ENCODE measurements around the gene FRMD8. TPM values are rescaled to one million over a fixed set of nuclear protein-coding genes. Genes with fewer than 3 reads are reported as not detected.

FRMD8 gene
- total and polyA plus RNA-seq, 2 donors (not counting 3 experiments of a cell fraction or from before 2014, with no cell fraction given) = 36.4 to 53.9 TPM

- peak overlapping the region; percentile 62 for H3K9ac ChIP-seq (replicated peaks; ENCODE audit: extremely low read depth, insufficient read depth, low read length)
- dilution Hi-C loops (cut with MboI; ENCODE audit: extremely low pct_ligation_motif_present, low sequenced_read_pairs) = no loop called here
- FAIRE-seq = peak; percentile 84
- peak overlapping the region; percentile 77 for H3K27ac ChIP-seq (ENCODE audit: insufficient read depth, low read depth, low read length)
- peak overlapping the region in 2 of 3 experiments; percentile 7 to 12 for H3K4me3 ChIP-seq (replicated peaks in 1 of 3; ENCODE audit: insufficient read depth in 1 of 3, low read depth in 1 of 3, low read length in 3 of 3)
- H3K4me1 ChIP-seq (ENCODE audit: control insufficient read depth, extremely low read depth, insufficient read depth, low read length) = peaks cover 45% of the 10 kb centered on the region
- peak; percentile 56 for DNase-seq (ENCODE audit: low read depth, low spot score)
- no peaks in the 10 kb centered on the region for H3K9me1 ChIP-seq (replicated peaks; ENCODE audit: control insufficient read depth, extremely low read depth, insufficient read depth, low read length)
- peaks cover 6 to 21% of the 10 kb centered on the region in 2 experiments for H3K36me3 ChIP-seq (ENCODE audit: control insufficient read depth in 2 of 2, extremely low read depth in 1 of 2, insufficient read depth in 2 of 2, low read length in 2 of 2)
- peak overlapping the region; percentile 12 for H3K4me2 ChIP-seq (ENCODE audit: insufficient read depth, low read length)
- ChIA-PET CTCF (interaction anchor here (0.8 to 2.9 kb wide), 4 partner anchors 11 to 120 kb away, joined by 3 to 9 read pairs (median 4); no protein-coding TSS in a partner anchor), POLR2A (interaction anchor here (0.7 to 1.7 kb wide), 4 partner anchors 32 to 271 kb away, joined by 3 to 6 read pairs (median 4); partner anchors contain the start of gene NEAT1)
- TF ChIP-seq JUN (IDR thresholded peaks at IDR 0.05; ENCODE audit: borderline replicate concordance, insufficient read depth, insufficient read length, low read depth) (no peak), CTCF (IDR thresholded peaks at IDR 0.05; ENCODE audit: extremely low read depth in 1 of 2, insufficient read depth in 1 of 2, low read depth in 1 of 2, low read length in 2 of 2) (no peak), POLR2A (IDR thresholded peaks at IDR 0.05; ENCODE audit: low read depth, low read length) (peak; percentile 31)
- H4K20me1 ChIP-seq (replicated peaks; ENCODE audit: control insufficient read depth, extremely low read depth, insufficient read depth, low read length) = no peaks in the 10 kb centered on the region
- no peaks in the 10 kb centered on the region for H3K27me3 ChIP-seq (ENCODE audit: control insufficient read depth in 2 of 2, insufficient read depth in 2 of 2, low read length in 2 of 2)
- intact Hi-C loops (cut with micrococcal nuclease) = no loop called here
- H2AFZ ChIP-seq (ENCODE audit: low read depth, low read length) = peak overlapping the region; percentile 32
- no TSS peak for BruUV-seq (replicated peaks)
- H3K9me3 ChIP-seq (replicated peaks; ENCODE audit: control insufficient read depth, insufficient read depth, low read length) = no peaks in the 10 kb centered on the region
- H3K79me2 ChIP-seq (ENCODE audit: control insufficient read depth, insufficient read depth, low read length) = peaks cover 67% of the 10 kb centered on the region
Measured at GRCh38 chr11:65390099-65390941, 3.9 kb downstream of the FRMD8 start.

GRCh38 chr11:65390996-65391395 lies 4.6 kb downstream of the FRMD8 start:
- intact Hi-C loops (cut with micrococcal nuclease) (no loop called here), dilution Hi-C loops (cut with MboI; ENCODE audit: extremely low pct_ligation_motif_present, low sequenced_read_pairs) (no loop called here)
- no TSS peak for BruUV-seq (replicated peaks)
- no peak overlapping the region for H2AFZ ChIP-seq (ENCODE audit: low read depth, low read length)
- peaks cover 6 to 22% of the 10 kb centered on the region in 2 experiments for H3K36me3 ChIP-seq (ENCODE audit: control insufficient read depth in 2 of 2, extremely low read depth in 1 of 2, insufficient read depth in 2 of 2, low read length in 2 of 2)
- peak; percentile 73 for FAIRE-seq
- H3K27me3 ChIP-seq (ENCODE audit: control insufficient read depth in 2 of 2, insufficient read depth in 2 of 2, low read length in 2 of 2) = no peaks in the 10 kb centered on the region
- peak overlapping the region; percentile 12 for H3K4me2 ChIP-seq (ENCODE audit: insufficient read depth, low read length)
- peaks cover 67% of the 10 kb centered on the region for H3K79me2 ChIP-seq (ENCODE audit: control insufficient read depth, insufficient read depth, low read length)
- H3K9me3 ChIP-seq (replicated peaks; ENCODE audit: control insufficient read depth, insufficient read depth, low read length) = no peaks in the 10 kb centered on the region
- no peaks in the 10 kb centered on the region for H4K20me1 ChIP-seq (replicated peaks; ENCODE audit: control insufficient read depth, extremely low read depth, insufficient read depth, low read length)
- no peak for TF ChIP-seq MYC (IDR thresholded peaks at IDR 0.05; ENCODE audit: low read depth, low read length)
- peak in 1 of 2 donors; percentile 7 for TF ChIP-seq CTCF (IDR thresholded peaks at IDR 0.05; ENCODE audit: extremely low read depth in 1 of 2, insufficient read depth in 1 of 2, low read depth in 1 of 2, low read length in 2 of 2)
- no peak for TF ChIP-seq POLR2A (IDR thresholded peaks at IDR 0.05; ENCODE audit: low read depth, low read length)
- TF ChIP-seq MAX (IDR thresholded peaks at IDR 0.05; ENCODE audit: insufficient read depth, insufficient read length) = no peak
- peak; percentile 32 for DNase-seq (ENCODE audit: low read depth, low spot score)
- H3K9ac ChIP-seq (replicated peaks; ENCODE audit: extremely low read depth, insufficient read depth, low read length) = peak overlapping the region; percentile 62
- H3K4me3 ChIP-seq (replicated peaks in 1 of 3; ENCODE audit: insufficient read depth in 1 of 3, low read depth in 1 of 3, low read length in 3 of 3) = peak overlapping the region in 1 of 3 experiments; percentile 12
- no peaks in the 10 kb centered on the region for H3K9me1 ChIP-seq (replicated peaks; ENCODE audit: control insufficient read depth, extremely low read depth, insufficient read depth, low read length)
- H3K27ac ChIP-seq (ENCODE audit: insufficient read depth, low read depth, low read length) = peak overlapping the region; percentile 77
- ChIA-PET POLR2A (interaction anchor here (0.6 to 1.7 kb wide), 5 partner anchors 31 to 272 kb away, joined by 3 to 6 read pairs (median 4); partner anchors contain the start of gene NEAT1), CTCF (interaction anchor here (1.1 to 2.9 kb wide), 2 partner anchors 25 to 42 kb away, joined by 3 to 9 read pairs; no protein-coding TSS in a partner anchor)
- peaks cover 44% of the 10 kb centered on the region for H3K4me1 ChIP-seq (ENCODE audit: control insufficient read depth, extremely low read depth, insufficient read depth, low read length)
